ENCODE measurements around the gene OR5AK2. TPM values are rescaled to one million over a fixed set of nuclear protein-coding genes. Genes with fewer than 3 reads are reported as not detected.

OR5AK2 gene, protein sequence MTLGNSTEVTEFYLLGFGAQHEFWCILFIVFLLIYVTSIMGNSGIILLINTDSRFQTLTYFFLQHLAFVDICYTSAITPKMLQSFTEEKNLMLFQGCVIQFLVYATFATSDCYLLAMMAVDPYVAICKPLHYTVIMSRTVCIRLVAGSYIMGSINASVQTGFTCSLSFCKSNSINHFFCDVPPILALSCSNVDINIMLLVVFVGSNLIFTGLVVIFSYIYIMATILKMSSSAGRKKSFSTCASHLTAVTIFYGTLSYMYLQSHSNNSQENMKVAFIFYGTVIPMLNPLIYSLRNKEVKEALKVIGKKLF
- not detected in 2 replicates for total RNA-seq

DNA sequence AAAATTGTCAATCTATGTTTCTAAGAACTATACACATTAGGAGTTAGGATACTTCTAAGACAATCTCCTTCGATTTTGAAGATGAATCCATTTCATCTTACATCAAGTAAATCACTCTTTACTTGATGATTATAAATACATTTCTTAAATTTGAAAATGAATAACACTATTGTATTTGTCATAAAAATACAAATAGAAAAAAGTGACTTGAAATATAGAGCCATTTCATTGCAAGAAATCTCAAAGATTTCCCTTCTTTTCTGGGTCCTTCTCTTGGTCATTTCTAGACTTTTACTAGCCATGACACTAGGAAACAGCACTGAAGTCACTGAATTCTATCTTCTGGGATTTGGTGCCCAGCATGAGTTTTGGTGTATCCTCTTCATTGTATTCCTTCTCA, at the start of gene OR5AK2:
Gene OR5AK2 (plus strand): TSS at position 301 of the 400 bp plus-strand sequence. CDS start 0 bp downstream, at position 301.

Other genes with a start within 250 kb of the OR5AK2 start
- not detected in 2 replicates for gene OR9G4, start 240.2 kb upstream of the OR5AK2 start, total RNA-seq
- not detected in 2 replicates for gene LRRC55, start 193.0 kb downstream of the OR5AK2 start, total RNA-seq
- gene APLNR, start 248.3 kb downstream of the OR5AK2 start, total RNA-seq = 0.24 and 0.65 TPM in 2 replicates

Data from epithelial cell of alveolus of lung (primary cell).